Cardiac septum (tissue), 1 donor: ENCODE results near the gene ADAMTSL4. TPM values are rescaled to one million over a fixed set of nuclear protein-coding genes. Genes with fewer than 3 reads are reported as not detected.

ENCODE experiments used
- DNase-seq: peaks from one replicate; pipeline ENCODE4 v3.0.0-alpha.2; 2020; ENCODE audit warnings: low spot score
- intact Hi-C: fragments of 100-400 bp; cut with DNase I; formaldehyde crosslinking; loops from one replicate; pipeline ENCODE4 v1.14.0; 2022
- long read RNA-seq: library from polyadenylated mRNA; unstranded; transcript quantifications from one replicate; pipeline ENCODE4 v2.0.0, GENCODE V29; 2021
- total RNA-seq: library from RNA; stranded (reverse); fragmentation: NEBNext Ultra II Directional; extraction: Animal tissue kit (Norgen Biotek cat#: 25700); gene quantifications from one replicate; pipeline ENCODE4 v1.2.1, GENCODE V29; 2021
- donor health status: DM: no; HTN: no; CAD: no.

The ADAMTSL4 gene
- 28.9 TPM for total RNA-seq
- long read RNA-seq, partial matches to known transcripts, result 17 of 23 reads
- long read RNA-seq, other reads (novel, unspliced or antisense), result 3 of 23 reads

- no peak for DNase-seq
- intact Hi-C loops, result no loop called here
Measured at GRCh38 chr1:150548632-150549495, at the start of gene ADAMTSL4. Gene ADAMTSL4, plus strand, starts transcription at chr1:150549408. Its CDS starts 2,881 bp downstream, at chr1:150552289.

- intact Hi-C loops, result no loop called here
- no peak for DNase-seq
Measured at GRCh38 chr1:150505431-150505830, 43.8 kb upstream of the ADAMTSL4 start.

GRCh38 chr1:150507912-150508864 is 41.0 kb upstream of the ADAMTSL4 start, which contains the start of gene ECM1:
Gene ECM1, plus strand, starts transcription at chr1:150508109. Its CDS starts 101 bp downstream, at chr1:150508210.
- DNase-seq, result peak; percentile 85
- intact Hi-C loops, result no loop called here

- intact Hi-C loops, result no loop called here
- DNase-seq, result no peak
Measured at GRCh38 chr1:150508982-150509381, 40.2 kb upstream of the ADAMTSL4 start.

GRCh38 chr1:150511551-150511950 is 37.7 kb upstream of the ADAMTSL4 start:
- intact Hi-C loops, result loop anchor here (5.0 kb wide), 1 partner anchor 34 kb away; no protein-coding TSS in a partner anchor
- no peak for DNase-seq

- intact Hi-C loops, result loop anchor here (5.0 kb wide), 1 partner anchor 35 kb away; no protein-coding TSS in a partner anchor
- no peak for DNase-seq
Measured at GRCh38 chr1:150511985-150512660, 37.1 kb upstream of the ADAMTSL4 start.

- DNase-seq, result no peak
- intact Hi-C loops, result loop anchor here (5.0 kb wide), 1 partner anchor 36 kb away; no protein-coding TSS in a partner anchor
Measured at GRCh38 chr1:150512846-150513245, 36.4 kb upstream of the ADAMTSL4 start.

- intact Hi-C loops, result loop anchor here (5.0 kb wide), 1 partner anchor 36 kb away; no protein-coding TSS in a partner anchor
- DNase-seq, result no peak
Measured at GRCh38 chr1:150513351-150513791, 35.8 kb upstream of the ADAMTSL4 start.

GRCh38 chr1:150514260-150514659 is 34.9 kb upstream of the ADAMTSL4 start:
- no peak for DNase-seq
- intact Hi-C loops, result loop anchor here (2.0 to 5.0 kb wide), 3 partner anchors 19 to 37 kb away; partner anchors contain the start of gene TARS2

- no peak for DNase-seq
- intact Hi-C loops, result loop anchor here (2.0 to 5.0 kb wide), 3 partner anchors 18 to 38 kb away; partner anchors contain the start of gene TARS2
Measured at GRCh38 chr1:150514913-150515327, 34.3 kb upstream of the ADAMTSL4 start.

GRCh38 chr1:150515328-150516049 is 33.7 kb upstream of the ADAMTSL4 start, which contains the start of gene FALEC:
Gene FALEC, plus strand, starts transcription at chr1:150515752.
- DNase-seq, result peak; percentile 99
- intact Hi-C loops, result loop anchor here (2.0 kb wide), 2 partner anchors 17 to 29 kb away; partner anchors contain the start of gene TARS2

- intact Hi-C loops, result no loop called here
- DNase-seq, result no peak
Measured at GRCh38 chr1:150516050-150516591, 33.1 kb upstream of the ADAMTSL4 start.

GRCh38 chr1:150516616-150517015 is 32.6 kb upstream of the ADAMTSL4 start:
- DNase-seq, result no peak
- intact Hi-C loops, result no loop called here

GRCh38 chr1:150521196-150521968 is 27.8 kb upstream of the ADAMTSL4 start:
- intact Hi-C loops, result no loop called here
- DNase-seq, result no peak

- intact Hi-C loops, result no loop called here
- no peak for DNase-seq
Measured at GRCh38 chr1:150525348-150525747, 23.9 kb upstream of the ADAMTSL4 start.

GRCh38 chr1:150528196-150528595 is 21.0 kb upstream of the ADAMTSL4 start:
- no peak for DNase-seq
- intact Hi-C loops, result no loop called here

GRCh38 chr1:150529017-150529416 is 20.2 kb upstream of the ADAMTSL4 start:
- intact Hi-C loops, result no loop called here
- no peak for DNase-seq
